Islet of Langerhans (tissue), 1 donor: ENCODE measurements around the gene CPE.
"Not testable (repeated sequence)": the region's sequence is repeated elsewhere in the genome, so short reads cannot be mapped to it uniquely, and the experiment has no call there.

Source experiments
- FAIRE-seq: peaks from one replicate; lab custom pipeline; 2011; peaks lifted over from hg19 to GRCh38; lab: Jason Lieb, UNC

CPE gene

DNA sequence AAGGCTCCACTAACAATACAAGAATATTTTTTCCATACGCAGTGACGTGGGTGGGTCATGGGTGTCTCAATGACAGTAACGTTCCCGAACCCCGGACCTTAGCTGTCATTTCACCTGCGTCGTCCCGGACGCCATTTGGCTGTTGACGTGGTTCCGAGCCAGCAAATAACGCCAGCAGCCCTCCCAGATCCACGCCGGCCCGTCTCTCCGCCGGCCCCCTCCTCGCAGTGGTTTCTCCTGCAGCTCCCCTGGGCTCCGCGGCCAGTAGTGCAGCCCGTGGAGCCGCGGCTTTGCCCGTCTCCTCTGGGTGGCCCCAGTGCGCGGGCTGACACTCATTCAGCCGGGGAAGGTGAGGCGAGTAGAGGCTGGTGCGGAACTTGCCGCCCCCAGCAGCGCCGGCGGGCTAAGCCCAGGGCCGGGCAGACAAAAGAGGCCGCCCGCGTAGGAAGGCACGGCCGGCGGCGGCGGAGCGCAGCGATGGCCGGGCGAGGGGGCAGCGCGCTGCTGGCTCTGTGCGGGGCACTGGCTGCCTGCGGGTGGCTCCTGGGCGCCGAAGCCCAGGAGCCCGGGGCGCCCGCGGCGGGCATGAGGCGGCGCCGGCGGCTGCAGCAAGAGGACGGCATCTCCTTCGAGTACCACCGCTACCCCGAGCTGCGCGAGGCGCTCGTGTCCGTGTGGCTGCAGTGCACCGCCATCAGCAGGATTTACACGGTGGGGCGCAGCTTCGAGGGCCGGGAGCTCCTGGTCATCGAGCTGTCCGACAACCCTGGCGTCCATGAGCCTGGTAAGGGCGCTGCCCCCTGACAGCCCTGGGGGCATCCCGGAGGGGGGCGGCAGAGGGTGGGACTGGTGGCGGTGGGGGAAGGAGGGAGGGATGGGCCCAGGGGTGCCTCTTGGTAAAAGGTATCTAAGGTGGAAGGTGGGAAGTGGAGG is at the start of gene CPE:
Gene CPE (plus strand): TSS at position 264 of the 933 bp plus-strand sequence. CDS start 214 bp downstream, at position 478.
- FAIRE-seq, result no peak

DNA sequence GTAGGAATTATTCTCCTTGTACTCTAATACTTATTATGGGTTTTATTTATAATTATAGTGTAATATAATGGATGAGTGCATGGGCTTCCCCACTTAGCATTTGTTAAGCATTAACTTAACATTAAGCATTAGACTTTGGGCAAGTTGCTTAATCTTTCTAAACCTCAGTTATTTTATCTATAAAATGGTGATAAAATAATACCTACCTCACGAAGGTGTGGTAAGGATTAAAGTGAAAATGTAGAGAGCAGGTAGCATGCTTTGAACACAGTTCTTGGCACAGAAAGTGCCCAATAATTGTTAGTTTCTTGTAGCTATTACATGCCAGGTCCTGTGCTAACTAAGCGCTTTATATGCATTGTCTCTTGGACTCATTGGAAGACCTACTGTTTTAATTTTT is 48.7 kb upstream of the CPE start:
- FAIRE-seq, result no peak

DNA sequence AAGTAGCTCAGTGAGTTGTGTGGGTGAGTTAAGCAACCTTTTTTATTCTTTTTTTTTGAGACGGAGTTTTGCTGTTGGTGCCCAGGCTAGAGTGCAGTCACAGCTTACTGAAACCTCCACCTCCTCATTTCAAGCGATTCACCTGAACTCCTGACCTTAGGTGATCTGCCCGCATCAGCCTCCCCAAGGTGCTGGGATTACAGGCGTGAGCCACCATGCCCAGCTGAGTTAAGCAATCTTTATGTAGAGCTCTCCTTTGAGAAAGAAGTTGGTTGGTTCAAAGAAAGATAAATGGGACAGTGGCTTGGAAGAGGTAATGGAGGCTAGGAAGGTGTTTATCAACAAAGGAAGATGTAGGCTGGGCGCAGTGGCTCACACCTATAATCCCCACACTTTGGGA is 48.1 kb upstream of the CPE start:
- FAIRE-seq, result no peak

DNA sequence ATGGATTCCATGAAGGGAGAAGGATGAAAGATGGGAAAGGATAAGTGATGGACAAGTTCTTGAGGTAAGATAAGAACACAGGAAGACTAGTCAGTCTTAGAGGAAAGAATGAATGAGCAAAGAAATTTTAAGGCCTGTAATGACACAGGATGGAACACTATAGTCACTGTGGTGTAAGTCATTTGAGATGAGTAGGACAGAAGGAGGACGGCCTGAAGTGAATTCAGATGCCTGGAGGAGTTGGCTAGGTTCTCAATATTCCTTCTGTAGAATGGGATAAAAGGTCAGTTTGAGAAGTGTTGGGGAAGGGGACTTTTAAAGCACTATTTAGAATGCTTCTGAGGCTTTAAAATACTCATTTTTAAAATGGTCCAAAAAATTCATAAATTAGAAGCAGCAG is 47.4 kb upstream of the CPE start:
- no peak for FAIRE-seq

DNA sequence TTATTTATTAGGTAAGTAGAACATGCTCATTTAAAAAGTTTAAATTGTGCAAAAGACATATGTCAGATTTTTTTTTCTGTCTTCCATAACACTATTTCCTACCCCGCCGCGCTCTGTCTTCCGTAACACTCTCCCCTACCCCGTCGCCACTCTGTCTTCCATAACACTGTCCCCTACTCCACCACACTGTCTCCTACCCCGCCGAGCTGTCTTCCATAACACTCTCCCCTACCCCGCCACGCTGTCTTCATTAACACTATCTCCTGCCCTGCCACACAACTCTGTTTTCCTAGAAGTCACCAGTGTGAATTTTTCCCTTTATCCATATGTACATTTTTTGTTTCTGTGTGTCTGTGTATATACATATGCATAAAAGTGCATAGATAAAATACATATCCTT is 47.0 kb upstream of the CPE start:
- no peak for FAIRE-seq

DNA sequence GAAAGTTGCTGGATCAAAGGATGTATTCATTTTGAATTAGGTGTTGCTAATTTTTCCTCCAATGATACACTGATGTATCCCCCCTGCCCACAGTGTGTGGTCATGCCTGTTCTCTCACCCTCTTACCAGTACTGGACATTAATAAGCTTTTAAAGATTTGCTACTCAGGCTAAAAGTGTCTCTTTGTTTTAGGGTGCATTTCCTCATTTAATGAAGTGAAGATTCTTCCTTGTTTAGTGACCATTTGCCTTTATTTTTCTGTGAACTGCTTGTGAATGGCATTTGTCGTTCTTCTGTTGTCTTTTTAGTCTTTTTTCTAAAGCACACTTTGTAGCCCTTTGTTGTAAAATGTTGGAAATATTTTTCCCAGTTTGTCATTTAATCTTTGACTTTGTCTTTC is 46.3 kb upstream of the CPE start:
- FAIRE-seq, result no peak

DNA sequence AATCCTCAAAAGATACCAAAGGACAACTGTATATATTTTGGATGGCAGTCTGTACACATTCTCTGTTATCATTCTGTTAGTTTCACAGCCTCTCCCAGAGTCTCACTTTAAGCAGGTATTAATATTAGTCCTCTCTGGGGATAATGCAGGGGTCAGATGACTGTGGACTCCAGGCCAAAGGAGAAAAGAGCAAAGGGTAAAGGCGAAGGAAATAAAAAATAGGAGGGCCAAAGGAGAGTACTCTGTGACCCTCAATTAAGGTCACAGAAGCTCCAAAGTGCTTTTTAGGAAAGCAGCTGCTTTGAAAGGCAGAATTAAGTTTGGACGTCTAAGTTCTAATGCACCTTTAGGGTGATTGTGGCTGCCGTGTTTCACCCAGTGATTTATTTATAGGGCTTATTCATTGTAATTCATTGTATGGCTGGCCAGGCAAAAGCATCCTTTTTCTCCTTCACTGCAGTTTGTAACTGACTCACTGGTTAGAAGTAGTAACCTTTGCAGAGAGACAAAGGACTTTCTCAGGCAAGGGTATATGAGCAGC is 43.6 kb upstream of the CPE start:
- no peak for FAIRE-seq

DNA sequence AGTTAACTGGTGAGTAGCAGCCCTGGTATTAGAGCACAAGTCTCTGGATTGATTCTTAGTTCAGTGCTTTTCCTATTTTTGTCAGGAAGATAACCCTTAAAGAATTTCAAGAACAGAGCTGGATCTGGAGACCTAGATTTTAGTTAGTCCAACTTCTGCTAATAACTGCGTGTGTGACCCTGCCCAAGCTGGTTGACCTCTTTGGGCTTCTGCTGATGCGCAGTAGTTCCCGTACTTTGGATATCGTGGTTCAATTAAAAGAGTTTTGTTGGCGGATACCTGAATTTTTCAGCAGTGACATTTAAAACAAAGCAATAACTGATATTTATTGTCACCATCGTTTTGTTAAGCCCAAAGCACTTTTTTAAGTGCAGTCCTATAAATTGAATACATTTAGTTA is 42.1 kb upstream of the CPE start:
- no peak for FAIRE-seq

DNA sequence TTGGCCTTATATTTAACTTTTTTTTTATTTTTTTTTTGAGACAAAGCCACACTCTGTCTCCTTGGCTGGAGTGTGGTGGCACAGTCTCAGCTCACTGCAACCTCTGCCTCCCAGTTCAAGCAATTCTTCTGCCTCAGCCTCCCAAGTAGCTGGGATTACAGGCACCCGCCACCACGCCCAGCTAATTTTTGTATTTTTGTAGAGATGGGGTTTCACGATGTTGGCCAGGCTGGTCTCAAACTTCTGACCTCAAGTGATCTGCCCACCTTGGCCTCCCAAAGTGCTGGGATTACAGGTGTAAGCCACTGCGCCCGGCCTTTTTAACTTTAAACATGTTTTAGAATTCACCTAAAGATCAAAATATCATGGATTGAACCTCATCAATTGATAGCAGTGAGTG is 36.5 kb upstream of the CPE start:
- not testable (repeated sequence) for FAIRE-seq

DNA sequence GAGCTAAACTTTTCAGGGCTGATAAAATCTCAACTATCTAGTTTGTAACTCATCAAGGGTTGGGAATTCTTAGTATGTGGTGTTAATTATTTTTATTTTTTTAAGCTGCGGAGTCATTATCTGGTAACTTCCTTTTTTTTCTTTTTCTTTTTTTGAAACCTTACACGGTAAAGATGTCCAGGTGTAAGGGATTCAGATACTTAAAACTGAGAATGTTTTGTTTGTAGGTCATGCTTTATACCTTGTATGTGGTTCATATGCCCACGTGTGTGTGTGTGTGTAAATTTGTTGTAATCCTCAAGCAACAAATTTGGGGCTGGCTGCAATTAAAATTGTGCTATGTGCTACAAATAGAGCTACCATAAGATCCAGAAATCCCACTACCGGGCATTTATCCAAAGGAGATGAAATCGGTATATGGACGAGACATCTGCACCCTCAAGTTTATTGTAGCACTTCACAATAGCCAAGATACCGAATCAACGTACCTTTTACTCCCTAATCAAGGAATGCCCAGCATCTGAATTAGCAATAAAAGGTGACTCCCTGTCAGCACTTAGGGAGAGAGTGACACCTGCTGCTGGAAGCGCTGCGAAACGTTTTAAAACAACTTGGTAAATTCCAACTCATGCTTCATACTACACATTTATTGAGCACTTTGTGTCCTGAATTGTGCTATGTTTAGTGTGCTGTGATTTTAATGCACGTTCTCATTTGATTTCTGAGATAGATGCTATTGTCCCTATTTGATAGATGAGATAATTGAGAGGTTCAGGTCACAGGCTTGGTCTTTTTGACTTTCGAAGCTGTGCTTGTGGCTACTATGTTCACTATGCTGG is 35.2 kb upstream of the CPE start:
- no peak for FAIRE-seq

DNA sequence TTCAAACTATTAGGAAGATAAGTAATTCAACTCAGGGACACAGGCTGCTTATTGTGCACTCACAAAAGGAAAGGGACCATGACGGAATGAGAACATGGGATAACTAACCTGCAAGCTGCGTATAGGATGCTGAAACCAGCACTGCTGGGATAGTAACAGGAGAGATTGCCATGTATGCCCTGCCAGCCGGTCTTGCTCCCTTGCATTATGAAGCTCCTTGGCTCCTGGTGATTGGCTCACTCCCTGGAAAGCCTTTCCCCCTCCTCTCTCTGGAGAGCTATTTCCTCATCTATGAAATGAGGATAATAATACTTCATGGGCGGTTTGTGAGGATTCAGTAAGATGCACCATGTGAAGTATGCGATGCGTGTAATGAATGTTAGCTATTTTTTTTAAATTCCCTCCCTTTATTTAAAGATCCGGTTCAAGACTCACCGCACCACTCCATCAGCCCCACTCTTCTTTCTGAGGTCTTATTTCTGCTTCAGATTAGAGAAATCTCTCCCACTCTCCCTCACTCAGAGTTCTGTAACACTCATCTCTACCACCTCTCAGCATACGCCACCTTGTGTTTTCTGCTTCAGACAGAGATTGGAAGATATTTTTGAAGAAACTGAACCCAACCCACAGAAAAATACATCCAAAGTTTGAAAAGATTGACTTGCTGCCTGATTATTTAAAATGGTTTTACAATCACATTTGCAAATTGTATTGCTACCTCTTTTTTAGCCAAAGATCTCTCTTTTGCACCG is 33.0 kb upstream of the CPE start:
- no peak for FAIRE-seq

DNA sequence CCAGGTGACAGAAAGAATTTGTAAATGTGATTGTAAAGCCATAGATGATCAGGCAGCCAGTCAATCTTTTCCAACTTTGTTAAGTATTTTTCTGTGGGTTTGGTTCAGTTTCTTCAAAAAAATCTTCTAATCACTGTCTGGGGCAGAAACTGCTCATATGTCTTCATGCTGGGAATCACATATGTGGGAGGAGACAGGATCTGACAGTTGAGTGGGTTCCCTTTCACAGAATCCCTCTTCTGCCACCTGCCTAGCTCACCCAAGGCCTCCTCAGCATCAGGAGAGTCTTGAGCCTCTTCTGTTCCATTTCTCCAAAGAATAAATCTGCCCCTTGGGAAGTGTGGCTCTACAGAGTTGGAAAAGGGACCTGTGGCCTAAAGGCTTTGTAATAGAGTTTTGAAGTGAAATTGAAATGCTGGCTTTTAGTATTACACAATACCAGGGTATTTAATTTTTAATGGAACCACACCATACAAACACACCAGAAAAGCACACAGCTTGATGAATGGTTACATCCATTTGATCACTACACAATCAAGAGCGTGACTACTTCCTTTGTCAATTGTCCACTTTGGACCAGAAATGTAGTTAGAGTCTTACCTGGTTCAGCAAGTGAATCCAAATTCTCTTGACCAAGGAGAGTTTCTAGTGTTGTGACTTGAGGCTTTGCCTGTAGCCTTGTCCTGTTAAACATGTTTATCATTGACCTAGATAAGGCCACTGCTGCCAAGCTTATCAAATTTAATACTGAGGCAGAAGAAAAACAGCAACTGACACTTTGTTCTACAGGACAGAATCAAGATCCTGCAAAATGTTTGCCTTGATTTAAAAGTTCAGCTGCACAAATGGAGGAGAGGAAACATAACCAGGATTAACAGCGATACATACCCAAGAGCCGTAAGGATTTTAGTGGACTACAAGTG is 30.9 kb upstream of the CPE start:
- no peak for FAIRE-seq

DNA sequence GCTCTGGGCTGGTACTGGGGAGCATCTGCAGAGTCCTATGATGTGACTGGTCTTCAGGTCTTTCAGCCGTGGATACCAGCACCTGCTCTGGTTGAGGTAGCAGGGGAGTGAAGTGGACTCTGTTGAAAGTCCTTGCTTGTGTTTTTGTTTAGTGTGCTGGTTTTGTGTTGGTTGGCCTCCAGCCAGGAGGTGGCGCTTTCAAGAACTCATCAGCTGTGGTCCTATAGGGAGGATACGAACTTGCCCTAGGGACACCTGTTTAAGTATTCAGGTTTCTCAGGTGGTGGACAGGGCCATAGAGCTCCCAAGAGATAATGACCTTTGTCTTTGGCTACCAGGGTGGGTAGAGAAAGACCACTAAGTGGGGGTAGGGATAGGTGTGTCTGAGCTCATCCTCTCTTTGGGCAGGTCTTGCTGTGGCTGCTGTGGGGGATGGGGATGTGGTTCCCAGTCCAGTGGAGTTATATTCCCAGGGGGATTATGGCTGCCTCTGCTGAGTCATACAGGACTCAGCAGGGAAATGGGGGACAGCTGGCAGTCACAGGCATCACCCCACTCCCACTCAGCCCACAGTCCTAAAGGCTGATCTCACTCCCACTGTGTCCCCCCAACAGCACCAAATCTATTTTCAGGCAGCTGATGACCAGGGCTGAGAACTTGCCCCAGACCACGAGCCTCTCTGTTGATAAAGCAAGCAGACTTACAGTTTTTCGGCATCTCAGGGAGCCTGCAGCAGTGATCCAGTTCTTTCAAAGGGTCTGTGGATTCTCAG is 27.3 kb upstream of the CPE start:
- no peak for FAIRE-seq

DNA sequence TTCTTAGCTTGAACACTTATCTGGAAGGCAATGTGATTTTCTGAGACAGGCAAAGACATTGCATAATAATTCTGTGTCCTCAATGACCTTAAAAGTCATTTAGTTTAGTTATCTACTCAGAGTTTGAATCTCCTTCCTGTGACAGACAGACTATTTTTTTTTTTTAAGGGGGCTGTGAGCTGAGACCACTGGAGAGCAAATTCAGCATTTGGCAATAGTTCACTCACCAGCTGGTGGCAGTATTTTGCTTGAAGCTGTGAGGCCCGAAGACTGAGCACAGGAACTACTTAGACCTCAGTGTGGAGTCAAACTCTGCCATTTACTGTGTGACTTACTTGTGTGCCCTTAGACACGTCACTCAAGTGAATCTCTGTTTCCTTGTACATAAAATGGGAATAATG is 22.9 kb upstream of the CPE start:
- peak; percentile 88 for FAIRE-seq

DNA sequence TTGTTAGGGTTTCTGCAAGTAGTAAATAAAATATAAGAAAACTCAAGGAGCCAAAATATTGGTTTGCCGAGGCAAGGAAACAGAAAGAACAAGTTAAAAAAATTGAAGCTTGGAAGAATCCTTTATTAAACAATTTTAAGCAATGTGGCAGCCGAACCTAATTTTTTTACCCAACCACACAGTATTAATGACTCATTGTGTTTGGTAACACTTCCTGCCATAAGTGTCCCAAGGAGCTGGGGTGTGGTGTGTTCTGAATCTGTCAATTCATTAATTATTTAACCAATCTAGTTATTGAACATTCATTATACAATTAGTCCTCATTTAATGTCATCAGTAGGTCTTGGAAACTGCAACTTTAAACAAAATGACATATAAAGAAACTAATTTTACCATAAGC is 19.3 kb upstream of the CPE start:
- FAIRE-seq, result no peak

DNA sequence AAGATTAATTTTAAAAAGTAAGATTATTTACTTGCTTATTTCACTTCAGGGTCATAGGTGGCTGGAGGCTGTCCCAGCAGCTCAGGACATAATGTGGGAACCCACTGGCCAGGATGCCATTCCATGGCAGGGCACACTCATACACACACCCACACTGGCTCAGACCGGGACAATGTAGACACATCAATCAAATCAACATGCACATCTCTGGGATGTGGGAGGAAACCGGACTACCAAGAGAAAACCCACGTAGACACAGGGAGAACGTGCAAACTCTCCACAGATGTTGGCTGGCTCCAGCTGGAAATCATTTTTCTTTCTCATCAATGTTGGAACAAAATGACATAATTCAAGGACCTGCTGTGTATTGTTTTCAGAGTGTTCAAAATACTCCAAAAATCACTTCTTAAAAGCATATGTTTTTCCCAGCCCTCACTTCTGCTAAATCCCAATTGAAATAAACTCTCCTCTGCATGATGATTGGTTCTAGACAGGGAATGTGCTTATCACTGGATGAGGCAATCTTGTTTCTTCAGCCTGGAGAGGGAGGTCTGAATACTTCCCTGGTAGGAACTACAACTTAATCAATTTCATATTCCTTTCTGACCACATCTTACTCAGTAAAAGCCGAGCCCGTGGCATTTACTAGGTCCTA is 18.6 kb upstream of the CPE start:
- FAIRE-seq, result no peak

DNA sequence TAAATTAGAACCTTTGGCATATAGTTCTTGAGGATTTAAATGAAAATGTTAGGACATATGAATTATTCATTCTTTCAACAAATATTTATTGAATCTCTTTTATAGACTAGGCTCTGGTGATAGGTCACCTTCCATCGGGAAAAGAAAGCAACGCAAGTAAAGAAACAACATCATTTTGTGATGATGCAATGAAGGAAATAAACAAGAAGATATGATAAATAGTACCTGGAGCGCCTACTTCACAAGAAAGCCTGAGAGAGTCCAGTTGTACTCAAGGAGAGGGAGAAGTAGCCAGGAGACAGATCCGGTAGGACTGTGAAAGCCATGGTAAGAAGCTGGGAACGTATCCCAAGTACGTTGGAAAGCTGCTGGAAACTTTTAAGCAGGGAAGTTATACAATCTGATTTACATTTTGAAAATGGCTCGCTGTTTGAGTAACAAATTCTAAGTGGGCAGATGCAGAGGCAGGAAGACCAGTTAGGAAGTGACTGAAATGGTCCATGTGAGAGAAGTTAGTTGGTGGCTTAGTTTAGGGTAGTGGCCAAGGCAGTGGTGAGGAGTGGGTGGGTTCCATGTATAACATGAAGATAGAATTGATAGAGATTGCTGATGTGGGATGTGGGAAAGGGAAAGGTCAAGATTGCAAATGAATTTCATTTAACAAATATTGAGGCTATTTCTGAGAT is 17.7 kb upstream of the CPE start:
- FAIRE-seq, result no peak

DNA sequence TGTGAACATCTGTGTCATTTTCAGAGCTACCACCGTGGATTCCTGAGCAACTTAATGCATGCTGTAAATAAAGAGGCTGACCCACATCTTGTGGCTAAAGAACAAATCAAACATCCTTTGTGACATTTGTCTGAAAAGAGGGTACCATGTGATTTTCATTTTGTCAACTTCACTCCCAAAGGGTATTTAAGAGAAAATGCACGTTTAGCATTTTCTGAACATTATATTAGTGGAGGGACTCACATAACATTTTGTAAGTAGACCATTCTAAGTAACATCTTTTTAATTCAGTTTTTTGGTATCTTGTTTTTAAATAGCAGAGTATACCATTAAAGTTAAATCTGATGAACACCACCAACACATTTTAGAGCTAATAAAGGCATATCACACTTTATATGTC is 17.0 kb upstream of the CPE start:
- no peak for FAIRE-seq

DNA sequence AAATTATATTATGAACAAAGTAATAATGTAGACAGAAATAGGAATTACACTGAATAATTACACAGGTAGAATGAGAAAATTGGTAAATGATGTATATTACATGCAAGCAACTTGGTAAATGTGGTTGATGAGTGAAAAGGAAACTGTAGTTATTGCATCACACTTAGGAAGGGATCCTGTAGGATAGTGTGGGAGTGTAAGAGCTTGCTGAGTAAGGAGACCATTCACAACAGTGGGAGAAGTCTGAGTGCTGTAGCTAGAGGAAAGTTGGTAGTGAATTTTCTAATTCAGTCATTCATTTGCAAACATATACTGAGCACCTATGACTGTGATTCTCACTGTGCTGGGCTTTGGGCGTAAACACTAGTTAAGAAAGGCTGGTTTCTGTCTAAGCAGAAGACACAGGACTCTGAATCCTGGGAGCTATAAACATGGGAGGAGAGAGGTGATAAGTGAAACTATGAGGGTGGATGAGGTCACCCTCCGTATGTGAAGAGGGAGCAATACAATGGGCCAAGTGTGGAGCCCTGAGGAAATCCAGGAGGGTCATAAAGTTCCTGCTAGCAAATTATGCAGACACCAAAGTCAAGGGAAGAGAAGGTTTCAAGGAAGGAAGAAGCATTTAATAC is 14.2 kb upstream of the CPE start:
- no peak for FAIRE-seq
